Measurements from ENCODE around the gene YIPF2.
"Not testable (repeated sequence)": the region's sequence is repeated elsewhere in the genome, so short reads cannot be mapped to it uniquely, and the experiment has no call there.

YIPF2 gene

GRCh38 chr19:10877608-10878007, 50.8 kb downstream of the YIPF2 start:
- DNase-seq (ENCODE audit: low read depth in 2 of 2, low spot score in 1 of 2), result not testable (repeated sequence)

- DNase-seq (ENCODE audit: low read depth in 2 of 2, low spot score in 1 of 2), result no peak
Observed at GRCh38 chr19:10876459-10877240, 51.8 kb downstream of the YIPF2 start.

- DNase-seq (ENCODE audit: low read depth in 2 of 2, low spot score in 1 of 2), result no peak
Observed at GRCh38 chr19:10874024-10874423, 54.4 kb downstream of the YIPF2 start.

- DNase-seq (ENCODE audit: low read depth in 2 of 2, low spot score in 1 of 2), result no peak
Observed at GRCh38 chr19:10872546-10873107, 55.8 kb downstream of the YIPF2 start.

Measured in stimulated activated CD8-positive, alpha-beta memory T cell treated with anti-CD3 and anti-CD28 coated beads, Interleukin-4, amount 100 ng/mL, for 1 hour (primary cell).